ENCODE measurements around the gene ABCG2. TPM values are rescaled to one million over a fixed set of nuclear protein-coding genes. Genes with fewer than 3 reads are reported as not detected.

Gene ABCG2
- total RNA-seq, 1 experiment from 2014 or later: 0.12 TPM

GRCh38 chr4:88080626-88081025 lies 77.8 kb downstream of the ABCG2 start:
- Mint-ChIP-seq H3K4me1 (ENCODE audit: insufficient read depth, unreplicated experiment) (no peaks in the 10 kb centered on the region), H3K27ac (ENCODE audit: low read depth, unreplicated experiment) (no peak overlapping the region), H3K27me3 (ENCODE audit: insufficient read depth, unreplicated experiment) (no peaks in the 10 kb centered on the region), H3K4me3 (ENCODE audit: unreplicated experiment) (no peak overlapping the region), H3K9me3 (ENCODE audit: unreplicated experiment) (no peaks in the 10 kb centered on the region), H3K36me3 (ENCODE audit: insufficient read depth, unreplicated experiment) (peaks cover 18% of the 10 kb centered on the region)
- POLR2A ChIA-PET: no interaction called here
- CTCF ChIA-PET: no interaction called here
- BruUV-seq (replicated peaks): no TSS peak
- DNase-seq (ENCODE audit: unreplicated experiment): no peak
- intact Hi-C loops (cut with micrococcal nuclease): no loop called here
- TF ChIP-seq, protein P1, sequence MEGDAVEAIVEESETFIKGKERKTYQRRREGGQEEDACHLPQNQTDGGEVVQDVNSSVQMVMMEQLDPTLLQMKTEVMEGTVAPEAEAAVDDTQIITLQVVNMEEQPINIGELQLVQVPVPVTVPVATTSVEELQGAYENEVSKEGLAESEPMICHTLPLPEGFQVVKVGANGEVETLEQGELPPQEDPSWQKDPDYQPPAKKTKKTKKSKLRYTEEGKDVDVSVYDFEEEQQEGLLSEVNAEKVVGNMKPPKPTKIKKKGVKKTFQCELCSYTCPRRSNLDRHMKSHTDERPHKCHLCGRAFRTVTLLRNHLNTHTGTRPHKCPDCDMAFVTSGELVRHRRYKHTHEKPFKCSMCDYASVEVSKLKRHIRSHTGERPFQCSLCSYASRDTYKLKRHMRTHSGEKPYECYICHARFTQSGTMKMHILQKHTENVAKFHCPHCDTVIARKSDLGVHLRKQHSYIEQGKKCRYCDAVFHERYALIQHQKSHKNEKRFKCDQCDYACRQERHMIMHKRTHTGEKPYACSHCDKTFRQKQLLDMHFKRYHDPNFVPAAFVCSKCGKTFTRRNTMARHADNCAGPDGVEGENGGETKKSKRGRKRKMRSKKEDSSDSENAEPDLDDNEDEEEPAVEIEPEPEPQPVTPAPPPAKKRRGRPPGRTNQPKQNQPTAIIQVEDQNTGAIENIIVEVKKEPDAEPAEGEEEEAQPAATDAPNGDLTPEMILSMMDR (IDR thresholded peaks at IDR 0.05; ENCODE audit: unreplicated experiment): no peak

- Mint-ChIP-seq H3K27me3 (ENCODE audit: insufficient read depth, unreplicated experiment) (no peaks in the 10 kb centered on the region), H3K9me3 (ENCODE audit: unreplicated experiment) (no peaks in the 10 kb centered on the region), H3K36me3 (ENCODE audit: insufficient read depth, unreplicated experiment) (peaks cover 34% of the 10 kb centered on the region), H3K4me1 (ENCODE audit: insufficient read depth, unreplicated experiment) (no peaks in the 10 kb centered on the region), H3K27ac (ENCODE audit: low read depth, unreplicated experiment) (no peak overlapping the region), H3K4me3 (ENCODE audit: unreplicated experiment) (no peak overlapping the region)
- TF ChIP-seq, protein P1 (IDR thresholded peaks at IDR 0.05; ENCODE audit: unreplicated experiment): no peak
- intact Hi-C loops (cut with micrococcal nuclease): no loop called here
- POLR2A ChIA-PET: no interaction called here
- CTCF ChIA-PET: interaction anchor here (0.6 kb wide), 1 partner anchor 182 kb away, joined by 3 read pairs; no protein-coding TSS in a partner anchor
- DNase-seq (ENCODE audit: unreplicated experiment): no peak
- BruUV-seq (replicated peaks): no TSS peak
Observed at GRCh38 chr4:88078579-88078978, 79.9 kb downstream of the ABCG2 start.

DNA sequence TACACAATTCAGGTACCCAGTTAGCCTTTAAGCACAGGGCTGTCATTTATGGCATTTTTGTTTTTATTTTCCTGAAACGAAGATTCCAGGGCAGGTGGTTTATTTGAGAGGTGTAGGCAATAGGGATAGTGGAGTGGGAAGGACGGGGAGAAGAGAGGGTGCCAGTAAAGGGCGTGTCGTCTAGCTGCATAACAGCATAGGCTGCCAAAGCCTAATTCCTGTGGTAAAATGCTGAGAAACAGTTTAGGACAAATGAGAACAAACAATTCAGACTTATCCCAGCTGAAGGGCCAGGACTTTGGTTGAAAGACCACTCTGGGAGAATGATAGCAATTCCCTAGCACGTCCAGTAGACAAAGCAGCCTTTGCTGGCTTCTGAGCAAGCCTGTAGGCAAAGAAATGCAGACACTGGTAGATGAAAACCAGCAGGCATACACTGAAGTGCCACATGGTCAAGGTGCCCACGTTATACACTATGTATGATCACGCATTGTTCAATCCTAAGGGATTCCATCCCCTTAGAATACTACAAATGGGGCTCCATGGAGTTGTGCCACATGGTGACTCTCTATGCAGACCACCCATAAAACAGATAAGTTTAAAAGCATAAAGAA lies 80.4 kb downstream of the ABCG2 start:
- no TSS peak for BruUV-seq (replicated peaks)
- Mint-ChIP-seq H3K27me3 (ENCODE audit: insufficient read depth, unreplicated experiment) (no peaks in the 10 kb centered on the region), H3K4me3 (ENCODE audit: unreplicated experiment) (no peak overlapping the region), H3K36me3 (ENCODE audit: insufficient read depth, unreplicated experiment) (peaks cover 39% of the 10 kb centered on the region), H3K4me1 (ENCODE audit: insufficient read depth, unreplicated experiment) (no peaks in the 10 kb centered on the region), H3K9me3 (ENCODE audit: unreplicated experiment) (no peaks in the 10 kb centered on the region), H3K27ac (ENCODE audit: low read depth, unreplicated experiment) (no peak overlapping the region)
- ChIA-PET CTCF (interaction anchor here (0.6 kb wide), 1 partner anchor 183 kb away, joined by 3 read pairs; no protein-coding TSS in a partner anchor), POLR2A (no interaction called here)
- no peak for DNase-seq (ENCODE audit: unreplicated experiment)
- TF ChIP-seq, protein P1 (IDR thresholded peaks at IDR 0.05; ENCODE audit: unreplicated experiment): no peak
- intact Hi-C loops (cut with micrococcal nuclease): no loop called here

DNA sequence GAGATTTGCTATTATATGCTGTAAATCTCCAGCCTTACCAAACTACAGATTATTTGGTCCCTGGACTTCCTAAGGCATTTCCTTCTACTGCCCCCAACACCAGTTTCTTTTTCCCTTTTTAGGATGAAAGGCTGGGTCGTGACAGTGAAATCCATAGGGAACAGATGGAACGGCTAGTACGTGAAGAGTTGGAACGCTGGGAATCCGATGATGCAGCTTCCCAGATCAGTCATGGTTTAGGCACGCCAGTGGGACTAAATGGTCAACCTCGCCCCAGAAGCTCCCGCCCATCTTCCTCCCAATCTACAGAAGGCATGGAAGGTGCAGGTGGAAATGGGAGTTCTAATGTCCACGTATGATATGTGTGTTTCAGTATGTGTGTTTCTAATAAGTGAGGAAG lies 83.1 kb downstream of the ABCG2 start:
- TF ChIP-seq, protein P1 (IDR thresholded peaks at IDR 0.05; ENCODE audit: unreplicated experiment): no peak
- DNase-seq (ENCODE audit: unreplicated experiment): no peak
- Mint-ChIP-seq H3K27ac (ENCODE audit: low read depth, unreplicated experiment) (no peak overlapping the region), H3K4me1 (ENCODE audit: insufficient read depth, unreplicated experiment) (no peaks in the 10 kb centered on the region), H3K27me3 (ENCODE audit: insufficient read depth, unreplicated experiment) (no peaks in the 10 kb centered on the region), H3K9me3 (ENCODE audit: unreplicated experiment) (peaks cover 8% of the 10 kb centered on the region), H3K36me3 (ENCODE audit: insufficient read depth, unreplicated experiment) (peaks cover 66% of the 10 kb centered on the region), H3K4me3 (ENCODE audit: unreplicated experiment) (no peak overlapping the region)
- POLR2A ChIA-PET: no interaction called here
- intact Hi-C loops (cut with micrococcal nuclease): no loop called here
- CTCF ChIA-PET: no interaction called here
- no TSS peak for BruUV-seq (replicated peaks)
